SK-N-SH (cell line): Measurements from ENCODE around the gene MYO1D. TPM values are rescaled to one million over a fixed set of nuclear protein-coding genes. Genes with fewer than 3 reads are reported as not detected.

ENCODE experiments used
- CTCF ChIA-PET: fragments of 300-600, 350-600 bp; formaldehyde crosslinking; extraction: SDS; loops from one replicate; lab custom pipeline; 2021; lab: Yijun Ruan, JAX
- POLR2A ChIA-PET: fragments of 350-600 bp; sonication (Branson Sonifier 250); formaldehyde crosslinking; extraction: SDS; loops from one replicate; lab custom pipeline; 2020; ENCODE audit warnings: antibody characterized with exemption, inconsistent platforms; lab: Yijun Ruan, JAX
- DNase-seq: peaks from one replicate; pipeline ENCODE4 v3.0.0; 2012
- H2AFZ ChIP-seq: fragments of 200-600 bp; sonication (generic); 2 replicates; pipeline ENCODE4 v1.8.1; 2016; ENCODE audit warnings: antibody characterized with exemption, mild to moderate bottlenecking, low read depth
- H3F3A ChIP-seq: fragments of 200-600 bp; sonication (generic); replicated peaks from 2 replicates; pipeline ENCODE3; 2016; ENCODE audit warnings: antibody characterized with exemption, mild to moderate bottlenecking; ENCODE audit not compliant: insufficient read depth
- H3K27ac ChIP-seq, 2 experiments: fragments of 200-500 bp in 1 of 2; fragments of 200-600 bp in 1 of 2; sonication (Bioruptor generic) in 1 of 2; sonication (generic), shearing (Covaris generic) in 1 of 2; 2 replicates each; pipeline versions ENCODE4 v1.5.1 to v1.6.1; 2014 to 2016; ENCODE audit warnings: low read depth in 2 of 2, inconsistent platforms in 1 of 2, low read length in 1 of 2, mild to moderate bottlenecking in 1 of 2, mixed read lengths in 1 of 2
- H3K27me3 ChIP-seq: fragments of 200-600 bp; sonication (generic), shearing (Covaris generic); 2 replicates; pipeline ENCODE4 v1.6.1; 2016; ENCODE audit warnings: mixed run types; ENCODE audit not compliant: insufficient read depth
- H3K36me3 ChIP-seq, 2 experiments: fragments of 200-500 bp in 1 of 2; fragments of 200-600 bp in 1 of 2; sonication (Bioruptor generic) in 1 of 2; sonication (generic) in 1 of 2; replicated peaks in 1 of 2; 2 replicates each; pipeline versions ENCODE3 to v1.5.1; 2014 to 2016; ENCODE audit warnings: low read length in 1 of 2, mild to moderate bottlenecking in 1 of 2; ENCODE audit not compliant: insufficient read depth in 2 of 2, control insufficient read depth in 1 of 2
- H3K4me1 ChIP-seq, 2 experiments: fragments of 200-500 bp in 1 of 2; fragments of 200-600 bp in 1 of 2; sonication (Bioruptor generic) in 1 of 2; sonication (generic), shearing (Covaris generic) in 1 of 2; 2 replicates each; pipeline versions ENCODE4 v1.5.1 to v1.6.1; 2014 to 2016; ENCODE audit warnings: low read depth in 1 of 2, low read length in 1 of 2, mixed run types in 1 of 2; ENCODE audit not compliant: insufficient read depth in 2 of 2, control insufficient read depth in 1 of 2
- H3K4me2 ChIP-seq: fragments of 200-600 bp; sonication (generic), shearing (Covaris generic); 2 replicates; pipeline ENCODE4 v1.6.1; 2017; ENCODE audit warnings: mixed run types
- H3K4me3 ChIP-seq, 2 experiments: fragments of 200-500 bp in 1 of 2; fragments of 200-600 bp in 1 of 2; sonication (Bioruptor generic) in 1 of 2; sonication (generic), shearing (Covaris generic) in 1 of 2; 2 replicates each; pipeline versions ENCODE4 v1.5.1 to v1.8.1; 2014 to 2016; ENCODE audit warnings: low read depth in 2 of 2, inconsistent platforms in 1 of 2, low read length in 1 of 2, mild to moderate bottlenecking in 1 of 2, mixed read lengths in 1 of 2, moderate library complexity in 1 of 2
- H3K79me2 ChIP-seq: fragments of 200-600 bp; sonication (generic); 2 replicates; pipeline ENCODE4 v1.8.1; 2017; ENCODE audit warnings: mild to moderate bottlenecking; ENCODE audit not compliant: insufficient read depth
- H3K9ac ChIP-seq: fragments of 200-600 bp; sonication (generic); 2 replicates; pipeline ENCODE4 v1.6.1; 2017; ENCODE audit warnings: mixed run types
- H3K9me2 ChIP-seq: fragments of 200-600 bp; sonication (generic); 2 replicates; pipeline ENCODE4 v1.6.1; 2017; ENCODE audit warnings: mixed run types
- H3K9me3 ChIP-seq: fragments of 200-600 bp; sonication (generic); 2 replicates; pipeline ENCODE4 v1.6.1; 2017; ENCODE audit warnings: mixed run types, mild to moderate bottlenecking, moderate library complexity
- H4K20me1 ChIP-seq: fragments of 200-600 bp; sonication (generic); 2 replicates; pipeline ENCODE4 v1.6.1; 2017; ENCODE audit warnings: mild to moderate bottlenecking, mixed run types; ENCODE audit not compliant: insufficient read depth
- CHD2 ChIP-seq: fragments of 150-350 bp; IDR thresholded peaks from 2 replicates; pipeline ENCODE4 v1.6.1; 2018; ENCODE audit warnings: low read length; ENCODE audit not compliant: partially characterized antibody
- ELF1 ChIP-seq: IDR thresholded peaks from 2 replicates; pipeline ENCODE4 v1.4.0; 2012
- EP300 ChIP-seq, 2 experiments: IDR thresholded peaks; 2 replicates each; pipeline versions ENCODE4 v1.4.0 to v1.6.1; 2012; ENCODE audit warnings: borderline replicate concordance in 1 of 2, low read depth in 1 of 2, low read length in 1 of 2
- EZH2phosphoT487 ChIP-seq: fragments of 200-600 bp; sonication (generic); IDR thresholded peaks from 2 replicates; pipeline ENCODE4 v1.6.1; 2017; ENCODE audit warnings: low read depth, mixed run types, mild to moderate bottlenecking, antibody characterized with exemption, moderate library complexity, borderline replicate concordance
- FOSL2 ChIP-seq: IDR thresholded peaks from 2 replicates; pipeline ENCODE4 v1.4.0; 2012; ENCODE audit warnings: low read depth, mild to moderate bottlenecking, moderate library complexity, borderline replicate concordance
- FOXM1 ChIP-seq: IDR thresholded peaks from 2 replicates; pipeline ENCODE4 v1.4.0; 2012; ENCODE audit warnings: low read depth, mild to moderate bottlenecking
- GABPA ChIP-seq: IDR thresholded peaks from 2 replicates; pipeline ENCODE4 v1.4.0; 2012; ENCODE audit warnings: low read depth, mild to moderate bottlenecking
- MXI1 ChIP-seq: IDR thresholded peaks from 2 replicates; pipeline ENCODE4 v1.6.1; 2012; ENCODE audit warnings: mild to moderate bottlenecking, low read depth, low read length, improper control_type of control experiment
- NFIC ChIP-seq: IDR thresholded peaks from 2 replicates; pipeline ENCODE4 v1.4.0; 2012; ENCODE audit warnings: borderline replicate concordance
- NRF1 ChIP-seq: IDR thresholded peaks from 2 replicates; pipeline ENCODE4 v1.6.1; 2012; ENCODE audit warnings: low read depth, mild to moderate bottlenecking, low read length
- POLR2AphosphoS5 ChIP-seq: IDR thresholded peaks from 2 replicates; pipeline ENCODE4 v1.6.1; 2012; ENCODE audit warnings: low read depth, low read length
- RAD21 ChIP-seq: IDR thresholded peaks from 2 replicates; pipeline ENCODE4 v1.6.1; 2012; ENCODE audit warnings: mild to moderate bottlenecking, low read length
- RCOR1 ChIP-seq: fragments of 150-350 bp; IDR thresholded peaks from 2 replicates; pipeline ENCODE4 v1.6.1; 2017; ENCODE audit warnings: antibody characterized with exemption, low read length
- SIN3A ChIP-seq: IDR thresholded peaks from 2 replicates; pipeline ENCODE4 v1.6.1; 2012; ENCODE audit warnings: low read depth, mild to moderate bottlenecking, low read length, moderate library complexity, borderline replicate concordance
- TCF12 ChIP-seq: IDR thresholded peaks from 2 replicates; pipeline ENCODE4 v1.4.0; 2012
- TEAD4 ChIP-seq: IDR thresholded peaks from 2 replicates; pipeline ENCODE4 v1.4.0; 2012; ENCODE audit warnings: mild to moderate bottlenecking, borderline replicate concordance; ENCODE audit not compliant: insufficient read depth
- WGBS: methylation state at CpG from one replicate; pipeline ENCODE4 v1.1.6; 2017; ENCODE audit warnings: low lambda C conversion rate; 5-methylcytosine and 5-hydroxymethylcytosine counted together
- polyA plus RNA-seq, 3 experiments: library from polyadenylated mRNA; depleted of rRNA; stranded (reverse); fragments of >200 nt; gene quantifications; 2 replicates each; pipeline ENCODE4 v1.2.3, GENCODE V29; 2012
- TF ChIP-seq, protein P1 (sequence below): fragments of 200-600 bp; sonication (generic); IDR thresholded peaks from 2 replicates; pipeline ENCODE4 v1.6.1; 2017; ENCODE audit warnings: antibody characterized with exemption, mild to moderate bottlenecking, moderate library complexity
- TF ChIP-seq, protein P2 (sequence below): fragments of 150-350 bp; IDR thresholded peaks from 2 replicates; pipeline ENCODE4 v1.6.1; 2016; ENCODE audit warnings: mild to moderate bottlenecking, low read depth, low read length
- TF ChIP-seq, protein P3 (sequence below): IDR thresholded peaks from 2 replicates; pipeline ENCODE4 v1.6.1; 2012; ENCODE audit warnings: mild to moderate bottlenecking, low read depth, low read length, moderate library complexity
- TF ChIP-seq, protein P4 (sequence below): IDR thresholded peaks from 2 replicates; pipeline ENCODE4; 2012

MYO1D gene
- polyA plus RNA-seq, 1 of the 3 experiments (the other 2 are of a cell fraction) = 20.4 TPM

DNA sequence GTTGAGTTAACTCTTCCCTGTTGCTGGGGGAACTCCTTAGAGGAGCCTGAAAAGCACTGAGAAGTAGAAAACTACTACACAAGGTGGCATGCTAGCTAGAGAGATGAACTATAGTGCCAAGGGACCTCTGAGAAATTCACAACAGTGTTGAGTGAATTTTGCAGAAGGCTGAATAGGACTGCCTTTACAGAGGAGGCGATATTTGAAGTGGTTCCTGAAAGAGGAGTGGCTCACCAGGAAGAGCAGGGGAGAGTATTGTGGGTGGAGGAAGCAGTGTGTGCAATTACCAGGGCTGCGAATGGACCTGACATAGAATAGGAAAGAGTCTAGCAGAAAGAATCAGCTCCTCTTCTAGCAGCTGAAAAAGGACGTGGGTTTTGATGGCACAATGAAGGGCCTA lies 323.8 kb downstream of the MYO1D start:
- no peaks in the 10 kb centered on the region for H3K9me2 ChIP-seq
- H2AFZ ChIP-seq = no peak overlapping the region
- CTCF ChIA-PET = interaction anchor here (0.8 to 1.2 kb wide), 3 partner anchors 18 to 106 kb away, joined by 3 read pairs; no protein-coding TSS in a partner anchor
- H3K4me3 ChIP-seq = no peak overlapping the region
- POLR2A ChIA-PET = no interaction called here
- H3K36me3 ChIP-seq = no peaks in the 10 kb centered on the region
- H3K27ac ChIP-seq = no peak overlapping the region
- H3K9ac ChIP-seq = no peak overlapping the region
- no peaks in the 10 kb centered on the region for H3K9me3 ChIP-seq
- DNase-seq = no peak
- TF ChIP-seq FOSL2 = no peak
- no peak for TF ChIP-seq RAD21
- no peak for TF ChIP-seq FOXM1
- TF ChIP-seq ELF1 = no peak
- no peak for TF ChIP-seq NFIC
- TF ChIP-seq CHD2 = no peak
- TF ChIP-seq, protein P1, sequence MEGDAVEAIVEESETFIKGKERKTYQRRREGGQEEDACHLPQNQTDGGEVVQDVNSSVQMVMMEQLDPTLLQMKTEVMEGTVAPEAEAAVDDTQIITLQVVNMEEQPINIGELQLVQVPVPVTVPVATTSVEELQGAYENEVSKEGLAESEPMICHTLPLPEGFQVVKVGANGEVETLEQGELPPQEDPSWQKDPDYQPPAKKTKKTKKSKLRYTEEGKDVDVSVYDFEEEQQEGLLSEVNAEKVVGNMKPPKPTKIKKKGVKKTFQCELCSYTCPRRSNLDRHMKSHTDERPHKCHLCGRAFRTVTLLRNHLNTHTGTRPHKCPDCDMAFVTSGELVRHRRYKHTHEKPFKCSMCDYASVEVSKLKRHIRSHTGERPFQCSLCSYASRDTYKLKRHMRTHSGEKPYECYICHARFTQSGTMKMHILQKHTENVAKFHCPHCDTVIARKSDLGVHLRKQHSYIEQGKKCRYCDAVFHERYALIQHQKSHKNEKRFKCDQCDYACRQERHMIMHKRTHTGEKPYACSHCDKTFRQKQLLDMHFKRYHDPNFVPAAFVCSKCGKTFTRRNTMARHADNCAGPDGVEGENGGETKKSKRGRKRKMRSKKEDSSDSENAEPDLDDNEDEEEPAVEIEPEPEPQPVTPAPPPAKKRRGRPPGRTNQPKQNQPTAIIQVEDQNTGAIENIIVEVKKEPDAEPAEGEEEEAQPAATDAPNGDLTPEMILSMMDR = no peak
- TF ChIP-seq GABPA = no peak
- no peak for TF ChIP-seq EZH2phosphoT487
- TF ChIP-seq, protein P2, sequence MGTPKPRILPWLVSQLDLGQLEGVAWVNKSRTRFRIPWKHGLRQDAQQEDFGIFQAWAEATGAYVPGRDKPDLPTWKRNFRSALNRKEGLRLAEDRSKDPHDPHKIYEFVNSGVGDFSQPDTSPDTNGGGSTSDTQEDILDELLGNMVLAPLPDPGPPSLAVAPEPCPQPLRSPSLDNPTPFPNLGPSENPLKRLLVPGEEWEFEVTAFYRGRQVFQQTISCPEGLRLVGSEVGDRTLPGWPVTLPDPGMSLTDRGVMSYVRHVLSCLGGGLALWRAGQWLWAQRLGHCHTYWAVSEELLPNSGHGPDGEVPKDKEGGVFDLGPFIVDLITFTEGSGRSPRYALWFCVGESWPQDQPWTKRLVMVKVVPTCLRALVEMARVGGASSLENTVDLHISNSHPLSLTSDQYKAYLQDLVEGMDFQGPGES = no peak
- TF ChIP-seq NRF1 = no peak
- TF ChIP-seq POLR2AphosphoS5 = no peak
- TF ChIP-seq EP300 (IDR thresholded peaks at IDR 0.05; ENCODE audit: borderline replicate concordance in 1 of 2, low read depth in 1 of 2, low read length in 1 of 2) = no peak
- no peak for TF ChIP-seq MXI1
- no peak for TF ChIP-seq TEAD4
- H3K27me3 ChIP-seq = no peaks in the 10 kb centered on the region
- H3K4me2 ChIP-seq = no peak overlapping the region
- H3K79me2 ChIP-seq = no peaks in the 10 kb centered on the region
- peaks cover 0 to 4% of the 10 kb centered on the region in 2 experiments; a peak in 1 of 4 replicates for H3K4me1 ChIP-seq
- no peaks in the 10 kb centered on the region for H4K20me1 ChIP-seq
- 95% methylated on average over 3 of the region's 3 CpGs for WGBS
- peaks cover 4% of the 10 kb centered on the region for H3F3A ChIP-seq

DNA sequence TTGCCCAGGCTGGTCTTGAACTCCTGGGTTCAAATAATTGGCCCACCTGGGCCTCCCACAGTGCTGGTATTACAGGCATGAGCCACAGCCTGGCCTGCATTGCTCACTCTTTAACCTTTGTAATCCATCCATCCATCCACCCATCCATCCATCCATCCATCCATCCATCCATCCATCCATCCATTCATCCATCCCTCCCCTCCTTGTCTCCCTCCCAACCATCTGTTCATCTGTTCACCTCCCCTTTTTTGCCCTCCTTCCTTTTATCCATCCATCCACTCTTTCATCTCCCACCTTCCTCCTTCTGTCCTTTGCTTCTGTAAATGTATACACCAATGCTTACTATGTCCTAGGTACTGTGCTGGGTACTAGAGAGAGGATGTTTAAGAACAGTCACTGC lies 324.6 kb downstream of the MYO1D start:
- Histone ChIP-seq H4K20me1 (no peaks in the 10 kb centered on the region), H3K9me2 (no peaks in the 10 kb centered on the region), H3K4me3 (no peak overlapping the region), H3K36me3 (no peaks in the 10 kb centered on the region), H3K27me3 (no peaks in the 10 kb centered on the region), H2AFZ (no peak overlapping the region), H3K4me1 (peaks cover 0 to 4% of the 10 kb centered on the region in 2 experiments; a peak in 1 of 4 replicates), H3K9me3 (no peaks in the 10 kb centered on the region), H3F3A (peaks cover 4% of the 10 kb centered on the region), H3K27ac (no peak overlapping the region), H3K79me2 (no peaks in the 10 kb centered on the region), H3K4me2 (no peak overlapping the region), H3K9ac (no peak overlapping the region)
- DNase-seq = no peak
- CTCF ChIA-PET = no interaction called here
- POLR2A ChIA-PET = no interaction called here
- TF ChIP-seq SIN3A (no peak), EP300 (IDR thresholded peaks at IDR 0.05; ENCODE audit: borderline replicate concordance in 1 of 2, low read depth in 1 of 2, low read length in 1 of 2) (no peak), TCF12 (no peak), RCOR1 (no peak), TEAD4 (no peak), ELF1 (no peak), EZH2phosphoT487 (no peak), RAD21 (no peak), MXI1 (no peak)
- TF ChIP-seq, protein P2 = no peak
- TF ChIP-seq, protein P3, sequence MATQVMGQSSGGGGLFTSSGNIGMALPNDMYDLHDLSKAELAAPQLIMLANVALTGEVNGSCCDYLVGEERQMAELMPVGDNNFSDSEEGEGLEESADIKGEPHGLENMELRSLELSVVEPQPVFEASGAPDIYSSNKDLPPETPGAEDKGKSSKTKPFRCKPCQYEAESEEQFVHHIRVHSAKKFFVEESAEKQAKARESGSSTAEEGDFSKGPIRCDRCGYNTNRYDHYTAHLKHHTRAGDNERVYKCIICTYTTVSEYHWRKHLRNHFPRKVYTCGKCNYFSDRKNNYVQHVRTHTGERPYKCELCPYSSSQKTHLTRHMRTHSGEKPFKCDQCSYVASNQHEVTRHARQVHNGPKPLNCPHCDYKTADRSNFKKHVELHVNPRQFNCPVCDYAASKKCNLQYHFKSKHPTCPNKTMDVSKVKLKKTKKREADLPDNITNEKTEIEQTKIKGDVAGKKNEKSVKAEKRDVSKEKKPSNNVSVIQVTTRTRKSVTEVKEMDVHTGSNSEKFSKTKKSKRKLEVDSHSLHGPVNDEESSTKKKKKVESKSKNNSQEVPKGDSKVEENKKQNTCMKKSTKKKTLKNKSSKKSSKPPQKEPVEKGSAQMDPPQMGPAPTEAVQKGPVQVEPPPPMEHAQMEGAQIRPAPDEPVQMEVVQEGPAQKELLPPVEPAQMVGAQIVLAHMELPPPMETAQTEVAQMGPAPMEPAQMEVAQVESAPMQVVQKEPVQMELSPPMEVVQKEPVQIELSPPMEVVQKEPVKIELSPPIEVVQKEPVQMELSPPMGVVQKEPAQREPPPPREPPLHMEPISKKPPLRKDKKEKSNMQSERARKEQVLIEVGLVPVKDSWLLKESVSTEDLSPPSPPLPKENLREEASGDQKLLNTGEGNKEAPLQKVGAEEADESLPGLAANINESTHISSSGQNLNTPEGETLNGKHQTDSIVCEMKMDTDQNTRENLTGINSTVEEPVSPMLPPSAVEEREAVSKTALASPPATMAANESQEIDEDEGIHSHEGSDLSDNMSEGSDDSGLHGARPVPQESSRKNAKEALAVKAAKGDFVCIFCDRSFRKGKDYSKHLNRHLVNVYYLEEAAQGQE = no peak
- TF ChIP-seq, protein P4, sequence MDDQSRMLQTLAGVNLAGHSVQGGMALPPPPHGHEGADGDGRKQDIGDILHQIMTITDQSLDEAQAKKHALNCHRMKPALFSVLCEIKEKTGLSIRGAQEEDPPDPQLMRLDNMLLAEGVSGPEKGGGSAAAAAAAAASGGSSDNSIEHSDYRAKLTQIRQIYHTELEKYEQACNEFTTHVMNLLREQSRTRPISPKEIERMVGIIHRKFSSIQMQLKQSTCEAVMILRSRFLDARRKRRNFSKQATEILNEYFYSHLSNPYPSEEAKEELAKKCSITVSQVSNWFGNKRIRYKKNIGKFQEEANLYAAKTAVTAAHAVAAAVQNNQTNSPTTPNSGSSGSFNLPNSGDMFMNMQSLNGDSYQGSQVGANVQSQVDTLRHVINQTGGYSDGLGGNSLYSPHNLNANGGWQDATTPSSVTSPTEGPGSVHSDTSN = no peak
